B cell (primary cell): ENCODE data around the gene ABHD17C. TPM values are rescaled to one million over a fixed set of nuclear protein-coding genes. Genes with fewer than 3 reads are reported as not detected.

Source experiments
- ATAC-seq: fragments of 200-7000 bp; cut with Tn5 transposase; one replicate; pipeline ENCODE4 v1.10.0; 2021; ENCODE audit warnings: low read depth, mild to moderate bottlenecking, moderate number of reproducible peaks, moderate library complexity
- CTCF ChIA-PET: fragments of 350-600 bp; sonication (Branson Sonifier 250); formaldehyde crosslinking; loops from one replicate; lab custom pipeline; 2021; ENCODE audit warnings: antibody characterized with exemption, inconsistent platforms; lab: Charles Lee
- POLR2A ChIA-PET: fragments of 350-600 bp; sonication (Branson Sonifier 250); formaldehyde crosslinking; loops from one replicate; lab custom pipeline; 2021; ENCODE audit warnings: antibody characterized with exemption; lab: Charles Lee
- DNase-seq: peaks from one replicate; pipeline ENCODE4 v3.0.0; 2013
- H2AFZ ChIP-seq: 2 replicates; pipeline ENCODE4 v1.6.1; 2012; ENCODE audit warnings: mild to moderate bottlenecking, low read depth, low read length; ENCODE audit not compliant: insufficient read depth, poor library complexity, severe bottlenecking
- H3K27ac ChIP-seq, 2 donors: 1 replicate in 1 of 2; 2 replicates in 1 of 2; pipeline ENCODE4 v1.5.1; 2012 to 2013; ENCODE audit warnings: low read length in 2 of 2, mild to moderate bottlenecking in 2 of 2, moderate library complexity in 1 of 2
- H3K27me3 ChIP-seq, 4 experiments: fragments of 200-600 bp in 1 of 4; sonication (generic) in 1 of 4; replicated peaks in 1 of 4; 1 replicate in 2 of 4; 2 replicates in 2 of 4; pipeline versions ENCODE4 v1.6.1 to v1.7.0; 2013 to 2016; ENCODE audit warnings: low read length in 3 of 4, mild to moderate bottlenecking in 2 of 4, mixed read lengths in 1 of 4, moderate library complexity in 1 of 4; ENCODE audit not compliant: insufficient read depth in 4 of 4, control insufficient read depth in 3 of 4; ENCODE audit errors: control extremely low read depth in 1 of 4
- H3K36me3 ChIP-seq, 2 experiments: replicated peaks in 1 of 2; 1 replicate in 1 of 2; 2 replicates in 1 of 2; pipeline versions ENCODE4 v1.6.1 to v1.7.1; 2013; ENCODE audit warnings: low read length in 1 of 2; ENCODE audit not compliant: insufficient read depth in 2 of 2, control insufficient read depth in 1 of 2; ENCODE audit errors: control extremely low read depth in 1 of 2, extremely low read depth in 1 of 2
- H3K4me1 ChIP-seq, 2 donors: fragments of 200-600 bp in 1 of 2; sonication (generic) in 1 of 2; 1 replicate in 1 of 2; 2 replicates in 1 of 2; pipeline versions ENCODE4 v1.5.1 to v1.6.1; 2013 to 2017; ENCODE audit warnings: low read length in 2 of 2; ENCODE audit not compliant: control insufficient read depth in 2 of 2, insufficient read depth in 2 of 2
- H3K4me2 ChIP-seq: replicated peaks from 2 replicates; pipeline ENCODE3; 2012; ENCODE audit warnings: mild to moderate bottlenecking, low read depth, low read length; ENCODE audit not compliant: poor library complexity, severe bottlenecking
- H3K4me3 ChIP-seq, 5 experiments: fragments of 200-600 bp in 1 of 5; sonication (generic) in 1 of 5; 1 replicate in 3 of 5; 2 replicates in 2 of 5; pipeline versions ENCODE4 v1.5.1 to v1.7.0; 2011 to 2016; ENCODE audit warnings: low read length in 4 of 5, mild to moderate bottlenecking in 4 of 5, low read depth in 2 of 5, control low read depth in 1 of 5, moderate library complexity in 1 of 5; ENCODE audit not compliant: insufficient read depth in 1 of 5; ENCODE audit errors: control extremely low read depth in 1 of 5, extremely low read depth in 1 of 5
- H3K79me2 ChIP-seq: fragments of 200-600 bp; sonication (generic); one replicate; pipeline ENCODE4 v1.6.0; 2016; ENCODE audit warnings: low read length; ENCODE audit not compliant: control insufficient read depth, insufficient read depth
- H3K9ac ChIP-seq: fragments of 200-600 bp; sonication (generic); 2 replicates; pipeline ENCODE4 v1.6.1; 2017; ENCODE audit warnings: mild to moderate bottlenecking, low read length, moderate library complexity
- H3K9me3 ChIP-seq, 3 donors: one replicate each; pipeline versions ENCODE4 v1.6.1 to v1.7.1; 2013; ENCODE audit warnings: low read length in 2 of 3; ENCODE audit not compliant: control insufficient read depth in 2 of 3, insufficient read depth in 1 of 3; ENCODE audit errors: control extremely low read depth in 1 of 3
- H4K20me1 ChIP-seq: 2 replicates; pipeline ENCODE4 v1.6.0; 2012; ENCODE audit warnings: mild to moderate bottlenecking, low read length; ENCODE audit not compliant: insufficient read depth, control insufficient read depth, poor library complexity, severe bottlenecking
- H3K27ac Mint-ChIP-seq: one replicate; pipeline ENCODE4 v1.8.0; 2021; ENCODE audit warnings: mixed read lengths
- H3K27me3 Mint-ChIP-seq: one replicate; pipeline ENCODE4 v1.8.0; 2021; ENCODE audit warnings: mixed read lengths
- H3K4me1 Mint-ChIP-seq: one replicate; pipeline ENCODE4 v1.8.0; 2021; ENCODE audit warnings: mixed read lengths
- H3K4me3 Mint-ChIP-seq: one replicate; pipeline ENCODE4 v1.8.0; 2021; ENCODE audit warnings: mixed read lengths
- H3K9me3 Mint-ChIP-seq: one replicate; pipeline ENCODE4 v1.8.0; 2022; ENCODE audit warnings: mixed read lengths; ENCODE audit not compliant: insufficient read depth
- EZH2 ChIP-seq: IDR thresholded peaks from 2 replicates; pipeline ENCODE4 v1.6.1; 2012; ENCODE audit warnings: borderline replicate concordance, low read depth, mild to moderate bottlenecking, moderate library complexity, low read length; ENCODE audit not compliant: insufficient read depth, poor library complexity, severe bottlenecking
- WGBS: methylation state at CpG from one replicate; pipeline ENCODE4 v1.1.5; 2013; ENCODE audit warnings: missing lambda C conversion rate; ENCODE audit not compliant: insufficient coverage; 5-methylcytosine and 5-hydroxymethylcytosine counted together
- intact Hi-C: fragments of 100-400 bp; cut with micrococcal nuclease; formaldehyde crosslinking; loops from one replicate; pipeline ENCODE4 v1.10.0; 2022
- polyA plus RNA-seq: library from polyadenylated mRNA; depleted of rRNA; stranded (reverse); fragments of >200 nt; gene quantifications from 2 replicates; pipeline ENCODE4 v1.2.3, GENCODE V29; 2012
- total RNA-seq, 2 donors: library from RNA; stranded (reverse); fragments of 120-200 nt in 1 of 2; gene quantifications; 1 replicate in 1 of 2; 2 replicates in 1 of 2; pipeline versions ENCODE4 v1.2.3 to v1.2.4, GENCODE V29; 2013 to 2022
- TF ChIP-seq, protein P1 (sequence below): fragments of 200-600 bp; IDR thresholded peaks from one replicate; pipeline ENCODE4 v1.8.0; 2022; ENCODE audit warnings: antibody characterized with exemption, mild to moderate bottlenecking

The ABHD17C gene
- total and polyA plus RNA-seq, 2 donors (not counting 1 experiment from before 2014, with no cell fraction given) = 0.78 to 1.9 TPM

- 94% methylated on average over 2 of the region's 3 CpGs for WGBS
- no peaks in the 10 kb centered on the region for H3K9me3 Mint-ChIP-seq
- intact Hi-C loops = no loop called here
- H3K27me3 Mint-ChIP-seq = peaks cover 17% of the 10 kb centered on the region
- Histone ChIP-seq H3K27me3 (no peaks in the 10 kb centered on the region), H3K4me1 (no peaks in the 10 kb centered on the region), H3K36me3 (no peaks in the 10 kb centered on the region), H3K27ac (no peak overlapping the region), H3K9me3 (peaks cover 0 to 3% (median 0%) of the 10 kb centered on the region in 3 donors), H2AFZ (no peak overlapping the region), H3K4me3 (no peak overlapping the region), H3K9ac (no peak overlapping the region), H3K79me2 (no peaks in the 10 kb centered on the region), H3K4me2 (no peak overlapping the region), H4K20me1 (no peaks in the 10 kb centered on the region)
- ChIA-PET POLR2A (no interaction called here), CTCF (no interaction called here)
- no peak for ATAC-seq
- H3K4me3 Mint-ChIP-seq = no peak overlapping the region
- H3K4me1 Mint-ChIP-seq = no peaks in the 10 kb centered on the region
- H3K27ac Mint-ChIP-seq = no peak overlapping the region
- no peak for DNase-seq
- TF ChIP-seq, protein P1, sequence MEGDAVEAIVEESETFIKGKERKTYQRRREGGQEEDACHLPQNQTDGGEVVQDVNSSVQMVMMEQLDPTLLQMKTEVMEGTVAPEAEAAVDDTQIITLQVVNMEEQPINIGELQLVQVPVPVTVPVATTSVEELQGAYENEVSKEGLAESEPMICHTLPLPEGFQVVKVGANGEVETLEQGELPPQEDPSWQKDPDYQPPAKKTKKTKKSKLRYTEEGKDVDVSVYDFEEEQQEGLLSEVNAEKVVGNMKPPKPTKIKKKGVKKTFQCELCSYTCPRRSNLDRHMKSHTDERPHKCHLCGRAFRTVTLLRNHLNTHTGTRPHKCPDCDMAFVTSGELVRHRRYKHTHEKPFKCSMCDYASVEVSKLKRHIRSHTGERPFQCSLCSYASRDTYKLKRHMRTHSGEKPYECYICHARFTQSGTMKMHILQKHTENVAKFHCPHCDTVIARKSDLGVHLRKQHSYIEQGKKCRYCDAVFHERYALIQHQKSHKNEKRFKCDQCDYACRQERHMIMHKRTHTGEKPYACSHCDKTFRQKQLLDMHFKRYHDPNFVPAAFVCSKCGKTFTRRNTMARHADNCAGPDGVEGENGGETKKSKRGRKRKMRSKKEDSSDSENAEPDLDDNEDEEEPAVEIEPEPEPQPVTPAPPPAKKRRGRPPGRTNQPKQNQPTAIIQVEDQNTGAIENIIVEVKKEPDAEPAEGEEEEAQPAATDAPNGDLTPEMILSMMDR = no peak
- no peak for TF ChIP-seq EZH2
Measured at GRCh38 chr15:80798911-80799310, 103.8 kb downstream of the ABHD17C start.

DNA sequence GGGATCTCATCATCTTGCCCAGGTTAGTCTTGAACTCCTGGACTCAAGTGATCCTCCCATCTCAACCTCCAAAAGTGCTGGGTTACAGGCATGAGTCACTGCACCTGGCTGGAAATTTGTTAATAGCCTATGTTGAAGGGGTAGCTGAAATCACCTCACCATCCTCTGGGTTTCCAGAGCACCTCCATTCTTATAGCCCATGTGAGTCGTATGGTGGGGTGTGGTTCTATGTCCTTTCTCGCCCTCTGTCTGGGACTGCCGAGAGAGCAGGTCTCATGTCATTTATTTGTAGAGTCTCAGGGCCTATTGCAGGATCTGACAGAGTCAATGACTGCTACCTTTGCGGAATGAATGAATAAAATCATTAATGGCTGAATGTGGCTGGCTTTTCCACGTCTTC, 105.0 kb downstream of the ABHD17C start:
- ChIA-PET POLR2A (no interaction called here), CTCF (no interaction called here)
- no peak for ATAC-seq

More for the DNA sequence above, 105.0 kb downstream of the ABHD17C start:
- H3K27me3 Mint-ChIP-seq = peaks cover 11% of the 10 kb centered on the region
- Histone ChIP-seq H3K79me2 (no peaks in the 10 kb centered on the region), H3K4me2 (no peak overlapping the region), H3K9ac (no peak overlapping the region), H3K4me3 (no peak overlapping the region), H2AFZ (no peak overlapping the region), H3K36me3 (no peaks in the 10 kb centered on the region), H3K27ac (no peak overlapping the region), H4K20me1 (no peaks in the 10 kb centered on the region), H3K27me3 (no peaks in the 10 kb centered on the region), H3K9me3 (peaks cover 0 to 3% (median 0%) of the 10 kb centered on the region in 3 donors), H3K4me1 (no peaks in the 10 kb centered on the region)
- TF ChIP-seq, protein P1 = no peak
- no peak for TF ChIP-seq EZH2
- WGBS = 100% methylated on average over 3 of the region's 5 CpGs
- H3K27ac Mint-ChIP-seq = no peak overlapping the region
- intact Hi-C loops = no loop called here
- no peaks in the 10 kb centered on the region for H3K4me1 Mint-ChIP-seq
- H3K9me3 Mint-ChIP-seq = no peaks in the 10 kb centered on the region
- H3K4me3 Mint-ChIP-seq = no peak overlapping the region
- DNase-seq = no peak
